ENCODE results near the gene ANKRD40CL. TPM values are rescaled to one million over a fixed set of nuclear protein-coding genes. Genes with fewer than 3 reads are reported as not detected.
A peak's percentile ranks its signal among the peaks of the same experiment; 100 is the strongest.

ANKRD40CL gene
- total RNA-seq, 1 donor from 2014 or later = not detected

DNA sequence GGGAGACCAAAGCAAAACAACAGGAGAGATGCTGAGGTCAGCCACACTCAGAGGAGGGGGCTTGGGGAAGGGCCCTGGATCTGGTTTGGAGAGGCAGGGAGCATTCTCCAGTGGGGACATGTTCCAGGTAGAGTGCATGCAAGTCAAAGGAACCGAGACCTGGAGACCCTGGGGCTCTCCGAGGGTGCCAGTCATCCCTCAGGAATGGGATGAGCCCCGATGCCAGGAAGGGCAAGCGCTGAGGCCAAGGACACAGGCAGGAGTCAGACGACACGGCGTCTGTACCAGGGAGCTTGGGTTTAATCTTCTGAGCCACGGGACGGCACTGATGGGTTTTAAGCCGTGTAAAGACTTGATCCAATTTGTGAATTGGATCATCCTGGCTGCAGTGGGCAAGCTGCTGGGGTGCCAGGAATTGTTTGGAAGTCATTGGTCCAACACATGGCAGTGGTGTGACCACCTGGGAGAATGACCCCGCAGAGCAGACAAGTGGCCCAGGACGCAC lies 32.9 kb upstream of the ANKRD40CL start:
- no peak for DNase-seq (ENCODE audit: low spot score)
- Mint-ChIP-seq H3K4me1 (ENCODE audit: low read depth) (no peaks in the 10 kb centered on the region), H3K27me3 (ENCODE audit: low read depth) (no peaks in the 10 kb centered on the region), H3K4me3 (ENCODE audit: low read depth) (no peak overlapping the region), H3K9me3 (no peaks in the 10 kb centered on the region), H3K27ac (no peak overlapping the region), H3K36me3 (ENCODE audit: low read depth) (no peaks in the 10 kb centered on the region)
- intact Hi-C loops (cut with micrococcal nuclease) = no loop called here

DNA sequence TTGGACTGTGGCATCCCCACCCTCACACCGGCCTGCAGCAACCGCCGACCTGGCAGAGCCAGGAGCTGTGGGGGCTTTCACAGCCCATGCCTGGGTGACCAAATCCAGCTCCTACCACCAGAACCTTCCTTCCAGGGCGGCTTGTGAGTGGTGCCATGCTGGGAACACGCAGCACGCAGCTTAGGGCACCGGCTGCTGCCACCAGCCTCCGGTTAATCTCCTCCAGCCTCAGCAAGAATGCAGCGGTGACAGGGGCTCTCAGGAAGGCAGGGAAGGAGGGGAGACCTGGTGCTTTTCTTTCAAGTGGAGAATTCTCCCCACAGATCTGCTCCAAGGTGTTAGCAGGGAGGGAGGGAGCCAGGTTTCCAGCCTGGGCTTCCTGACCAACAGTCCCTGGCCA lies 32.3 kb upstream of the ANKRD40CL start:
- no peaks in the 10 kb centered on the region for H3K27me3 Mint-ChIP-seq (ENCODE audit: low read depth)
- intact Hi-C loops (cut with micrococcal nuclease) = no loop called here
- H3K4me1 Mint-ChIP-seq (ENCODE audit: low read depth) = no peaks in the 10 kb centered on the region
- no peak overlapping the region for H3K27ac Mint-ChIP-seq
- no peak overlapping the region for H3K4me3 Mint-ChIP-seq (ENCODE audit: low read depth)
- no peak for DNase-seq (ENCODE audit: low spot score)
- no peaks in the 10 kb centered on the region for H3K36me3 Mint-ChIP-seq (ENCODE audit: low read depth)
- H3K9me3 Mint-ChIP-seq = no peaks in the 10 kb centered on the region

DNA sequence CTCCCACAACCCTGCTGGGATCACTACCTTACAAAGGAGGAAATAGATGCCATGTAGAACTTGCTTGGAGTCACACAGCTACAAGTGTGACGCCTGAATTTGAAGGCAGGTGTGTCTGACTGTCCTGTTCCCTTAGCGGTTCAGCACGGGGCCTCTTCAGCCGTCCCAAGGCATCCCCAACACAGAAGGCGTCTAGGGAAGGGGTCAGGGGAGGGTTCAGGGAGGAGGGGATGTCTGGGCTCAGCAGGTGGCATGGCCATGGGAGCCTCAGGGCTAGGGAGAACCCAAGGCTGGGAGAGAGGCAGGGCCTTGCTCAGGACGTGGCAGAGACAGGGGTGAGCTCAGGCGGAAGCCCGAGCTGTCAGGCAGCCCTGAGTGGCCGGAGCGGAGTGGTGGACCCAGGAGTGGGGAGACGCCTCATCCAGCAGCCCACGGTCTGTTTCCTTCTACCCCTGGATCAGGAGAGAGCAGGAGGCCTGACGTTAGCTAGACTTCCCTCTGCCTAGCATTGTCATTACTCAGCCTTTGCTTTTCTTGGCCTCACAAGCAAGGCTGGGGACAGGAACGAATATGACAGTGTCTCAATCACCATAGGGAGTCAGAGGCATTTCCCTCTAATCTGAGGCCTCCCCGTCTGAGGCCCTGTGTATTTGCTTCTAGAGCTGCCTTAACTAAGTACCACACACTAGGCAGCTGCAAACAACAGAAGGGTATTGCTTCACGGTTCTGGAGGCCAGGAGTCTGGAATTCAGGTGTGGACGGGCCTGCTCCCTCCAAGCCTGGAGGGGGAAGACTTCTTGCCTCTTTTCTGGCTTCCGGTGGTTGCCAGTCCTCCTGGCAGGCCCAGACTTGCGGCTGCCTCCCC lies 31.3 kb upstream of the ANKRD40CL start:
- no peak overlapping the region for H3K27ac Mint-ChIP-seq
- no peak overlapping the region for H3K4me3 Mint-ChIP-seq (ENCODE audit: low read depth)
- intact Hi-C loops (cut with micrococcal nuclease) = no loop called here
- no peaks in the 10 kb centered on the region for H3K9me3 Mint-ChIP-seq
- no peaks in the 10 kb centered on the region for H3K4me1 Mint-ChIP-seq (ENCODE audit: low read depth)
- no peaks in the 10 kb centered on the region for H3K27me3 Mint-ChIP-seq (ENCODE audit: low read depth)
- H3K36me3 Mint-ChIP-seq (ENCODE audit: low read depth) = no peaks in the 10 kb centered on the region
- no peak for DNase-seq (ENCODE audit: low spot score)

DNA sequence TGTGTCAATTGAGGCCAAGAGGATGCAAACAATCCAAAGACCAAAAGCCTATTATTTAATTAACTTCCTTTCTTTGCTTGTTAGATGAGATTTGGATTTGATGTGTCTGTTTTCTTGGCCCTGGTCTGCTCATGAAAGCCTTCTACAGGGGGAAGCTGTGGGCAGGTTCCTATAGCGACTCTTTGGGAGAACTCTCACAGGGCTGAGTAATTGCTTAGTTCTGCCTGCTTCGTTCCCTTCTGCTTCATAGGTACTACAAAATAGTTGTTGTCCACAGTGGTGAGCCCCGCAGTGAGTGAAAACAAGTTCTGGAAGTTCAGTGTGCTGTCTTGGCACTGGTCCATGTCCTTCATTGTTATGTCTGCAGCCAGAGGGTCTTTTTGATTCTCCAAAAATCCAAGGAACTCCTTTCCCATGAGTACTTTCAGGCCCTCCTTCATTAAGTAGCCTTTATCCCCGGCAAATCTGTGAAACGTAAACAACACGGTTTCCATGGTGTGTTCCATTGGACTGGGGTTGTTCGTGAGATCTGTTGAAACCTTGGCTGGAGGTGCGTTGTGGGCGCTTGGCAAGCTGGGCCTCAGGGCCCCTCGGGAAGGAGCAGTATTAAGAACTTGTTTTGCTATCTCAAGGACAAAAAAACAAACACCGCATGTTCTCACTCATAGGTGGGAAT lies 30.0 kb upstream of the ANKRD40CL start:
- H3K9me3 Mint-ChIP-seq = no peaks in the 10 kb centered on the region
- no peak overlapping the region for H3K4me3 Mint-ChIP-seq (ENCODE audit: low read depth)
- no peak overlapping the region for H3K27ac Mint-ChIP-seq
- H3K36me3 Mint-ChIP-seq (ENCODE audit: low read depth) = no peaks in the 10 kb centered on the region
- no peak for DNase-seq (ENCODE audit: low spot score)
- H3K4me1 Mint-ChIP-seq (ENCODE audit: low read depth) = no peaks in the 10 kb centered on the region
- no peaks in the 10 kb centered on the region for H3K27me3 Mint-ChIP-seq (ENCODE audit: low read depth)
- intact Hi-C loops (cut with micrococcal nuclease) = no loop called here

DNA sequence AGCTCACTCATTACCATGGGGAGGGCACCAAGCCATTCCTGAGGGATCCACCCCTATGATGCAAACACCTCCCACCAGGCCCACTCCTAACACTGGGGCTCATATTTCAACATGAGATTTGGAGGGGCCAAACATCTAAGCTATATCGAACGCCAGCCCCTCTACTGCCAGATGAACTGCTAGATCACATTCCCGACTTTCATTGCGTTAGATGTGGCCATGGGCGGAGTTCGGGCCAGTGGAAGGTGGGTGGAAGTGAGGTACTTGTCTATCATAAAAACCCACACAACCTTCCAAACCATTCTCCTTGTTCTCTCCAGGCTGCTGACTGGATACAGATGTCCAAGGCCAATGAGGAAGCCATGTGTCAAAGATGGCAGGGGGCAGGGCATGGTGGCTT lies 27.0 kb upstream of the ANKRD40CL start:
- Mint-ChIP-seq H3K4me1 (ENCODE audit: low read depth) (no peaks in the 10 kb centered on the region), H3K36me3 (ENCODE audit: low read depth) (no peaks in the 10 kb centered on the region), H3K27me3 (ENCODE audit: low read depth) (peaks cover 12% of the 10 kb centered on the region), H3K9me3 (no peaks in the 10 kb centered on the region), H3K27ac (no peak overlapping the region), H3K4me3 (ENCODE audit: low read depth) (no peak overlapping the region)
- intact Hi-C loops (cut with micrococcal nuclease) = no loop called here
- DNase-seq (ENCODE audit: low spot score) = no peak

DNA sequence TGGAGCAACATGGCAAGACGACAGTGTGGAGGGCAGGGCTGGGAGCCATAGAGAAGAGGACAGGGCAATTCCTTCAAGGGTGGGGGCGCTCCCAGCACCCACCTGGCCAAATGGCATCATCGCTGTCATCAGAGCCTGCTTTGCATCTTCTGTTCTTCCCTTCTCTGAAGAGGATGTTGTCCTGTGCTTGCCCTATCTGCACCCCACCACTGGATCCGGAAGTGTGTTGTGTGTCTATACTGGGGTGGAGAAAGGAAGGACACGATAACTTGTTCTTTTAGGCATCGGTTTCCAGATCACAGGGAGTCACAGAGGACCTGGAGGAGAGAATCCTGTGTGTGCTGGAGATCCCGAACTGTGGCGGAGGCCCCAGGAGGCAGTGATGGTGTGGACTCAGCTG lies 25.7 kb upstream of the ANKRD40CL start:
- Mint-ChIP-seq H3K4me3 (ENCODE audit: low read depth) (no peak overlapping the region), H3K27me3 (ENCODE audit: low read depth) (peaks cover 18% of the 10 kb centered on the region), H3K36me3 (ENCODE audit: low read depth) (no peaks in the 10 kb centered on the region), H3K9me3 (no peaks in the 10 kb centered on the region), H3K27ac (no peak overlapping the region), H3K4me1 (ENCODE audit: low read depth) (no peaks in the 10 kb centered on the region)
- intact Hi-C loops (cut with micrococcal nuclease) = no loop called here
- no peak for DNase-seq (ENCODE audit: low spot score)

DNA sequence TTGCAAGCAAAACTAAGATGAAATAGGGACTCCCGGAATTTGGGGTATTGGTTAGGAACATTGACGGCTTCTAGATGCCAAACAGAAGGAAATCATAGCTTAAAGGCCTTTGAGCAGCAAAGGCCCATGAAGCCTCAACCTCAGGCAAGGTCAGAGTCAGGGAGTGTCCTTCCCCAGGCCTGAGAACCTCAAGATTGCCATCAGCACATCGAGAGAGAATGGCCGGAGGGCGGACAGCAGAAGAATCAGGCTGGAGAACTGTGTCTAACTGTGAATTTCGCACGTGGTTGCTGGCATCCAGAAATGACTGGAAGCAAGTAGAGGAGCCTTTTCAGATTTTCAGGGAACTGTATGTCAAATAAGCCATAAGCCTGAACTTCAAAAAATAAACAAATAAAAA lies 24.8 kb upstream of the ANKRD40CL start:
- Mint-ChIP-seq H3K27me3 (ENCODE audit: low read depth) (peaks cover 21% of the 10 kb centered on the region), H3K27ac (no peak overlapping the region), H3K4me1 (ENCODE audit: low read depth) (no peaks in the 10 kb centered on the region), H3K36me3 (ENCODE audit: low read depth) (no peaks in the 10 kb centered on the region), H3K4me3 (ENCODE audit: low read depth) (no peak overlapping the region), H3K9me3 (no peaks in the 10 kb centered on the region)
- DNase-seq (ENCODE audit: low spot score) = no peak
- intact Hi-C loops (cut with micrococcal nuclease) = no loop called here

DNA sequence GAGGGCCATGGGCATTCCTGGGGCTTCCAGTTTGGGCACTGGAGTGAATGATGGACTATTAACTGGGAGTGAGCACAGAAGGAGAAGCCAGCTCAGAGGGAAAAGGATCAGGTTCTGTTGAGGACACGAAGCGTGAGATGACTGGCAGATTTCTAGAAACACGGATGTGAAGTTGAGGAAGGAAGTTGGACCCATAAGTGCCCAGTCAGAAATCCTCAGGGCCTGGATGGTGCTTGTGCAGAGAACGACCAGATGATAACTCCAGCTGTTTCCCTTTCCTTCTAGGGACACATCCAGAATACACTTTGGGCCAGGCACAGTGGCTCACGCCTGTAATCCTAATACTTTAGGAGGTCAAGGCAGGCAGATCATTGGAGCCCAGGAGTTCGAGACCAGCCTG lies 23.3 kb upstream of the ANKRD40CL start:
- DNase-seq (ENCODE audit: low spot score) = no peak
- no peaks in the 10 kb centered on the region for H3K4me1 Mint-ChIP-seq (ENCODE audit: low read depth)
- no peak overlapping the region for H3K4me3 Mint-ChIP-seq (ENCODE audit: low read depth)
- no peaks in the 10 kb centered on the region for H3K9me3 Mint-ChIP-seq
- peaks cover 28% of the 10 kb centered on the region for H3K27me3 Mint-ChIP-seq (ENCODE audit: low read depth)
- H3K27ac Mint-ChIP-seq = no peak overlapping the region
- intact Hi-C loops (cut with micrococcal nuclease) = no loop called here
- H3K36me3 Mint-ChIP-seq (ENCODE audit: low read depth) = no peaks in the 10 kb centered on the region

DNA sequence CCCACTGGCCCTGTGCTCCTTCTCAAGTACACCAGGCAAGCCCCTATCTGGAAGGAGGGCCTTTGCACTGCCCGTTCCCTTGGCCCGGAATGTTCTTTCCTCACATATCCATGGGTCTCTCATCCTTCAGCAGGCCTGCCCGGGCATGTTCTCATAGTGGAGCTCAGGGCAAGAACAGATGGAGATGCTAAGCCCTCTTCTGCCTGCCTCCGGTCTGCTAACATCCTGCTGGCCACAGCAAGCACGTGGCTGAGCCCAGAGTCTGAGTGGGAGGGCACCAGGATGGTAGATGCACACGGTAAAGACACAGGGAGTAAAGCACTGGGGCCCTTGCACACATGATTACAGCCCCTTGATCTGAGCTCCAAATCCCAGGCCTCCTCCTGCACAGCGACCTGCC lies 19.8 kb upstream of the ANKRD40CL start:
- Mint-ChIP-seq H3K9me3 (no peaks in the 10 kb centered on the region), H3K27me3 (ENCODE audit: low read depth) (peaks cover 47% of the 10 kb centered on the region), H3K4me1 (ENCODE audit: low read depth) (peaks cover 2% of the 10 kb centered on the region), H3K36me3 (ENCODE audit: low read depth) (no peaks in the 10 kb centered on the region), H3K27ac (no peak overlapping the region), H3K4me3 (ENCODE audit: low read depth) (no peak overlapping the region)
- intact Hi-C loops (cut with micrococcal nuclease) = no loop called here
- DNase-seq (ENCODE audit: low spot score) = no peak

DNA sequence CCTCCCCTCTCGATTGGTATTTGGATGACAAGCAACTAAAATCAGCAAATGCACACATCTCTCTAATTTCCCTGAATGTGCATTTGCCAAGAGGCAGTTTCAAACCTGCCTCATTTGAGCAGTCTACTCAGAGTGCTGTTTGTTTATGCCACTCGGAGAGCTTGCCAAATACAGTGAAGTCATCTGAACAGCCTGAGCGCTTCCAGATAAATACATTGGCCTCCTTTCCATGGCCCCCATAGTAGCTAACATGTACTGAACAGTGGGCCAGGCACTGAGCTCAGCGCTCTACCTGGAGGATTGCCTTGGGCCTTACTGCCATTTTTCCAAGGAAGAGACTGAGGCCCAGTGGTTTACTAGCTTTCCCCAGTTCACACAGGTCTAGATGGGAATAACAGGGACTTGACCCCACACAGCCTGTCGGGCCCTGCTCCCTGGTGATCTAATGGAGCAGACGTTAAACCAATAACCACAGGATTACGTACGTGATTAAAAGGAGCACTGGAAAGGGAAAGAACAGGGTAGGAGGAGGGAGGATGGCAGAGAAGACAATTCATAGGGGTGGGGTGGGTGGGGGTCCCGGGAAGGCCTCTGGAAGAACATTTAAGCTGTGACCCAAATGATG lies 18.7 kb upstream of the ANKRD40CL start:
- Mint-ChIP-seq H3K9me3 (no peaks in the 10 kb centered on the region), H3K27me3 (ENCODE audit: low read depth) (peaks cover 49% of the 10 kb centered on the region), H3K4me3 (ENCODE audit: low read depth) (no peak overlapping the region), H3K27ac (no peak overlapping the region), H3K4me1 (ENCODE audit: low read depth) (peaks cover 3% of the 10 kb centered on the region), H3K36me3 (ENCODE audit: low read depth) (no peaks in the 10 kb centered on the region)
- intact Hi-C loops (cut with micrococcal nuclease) = no loop called here
- no peak for DNase-seq (ENCODE audit: low spot score)

DNA sequence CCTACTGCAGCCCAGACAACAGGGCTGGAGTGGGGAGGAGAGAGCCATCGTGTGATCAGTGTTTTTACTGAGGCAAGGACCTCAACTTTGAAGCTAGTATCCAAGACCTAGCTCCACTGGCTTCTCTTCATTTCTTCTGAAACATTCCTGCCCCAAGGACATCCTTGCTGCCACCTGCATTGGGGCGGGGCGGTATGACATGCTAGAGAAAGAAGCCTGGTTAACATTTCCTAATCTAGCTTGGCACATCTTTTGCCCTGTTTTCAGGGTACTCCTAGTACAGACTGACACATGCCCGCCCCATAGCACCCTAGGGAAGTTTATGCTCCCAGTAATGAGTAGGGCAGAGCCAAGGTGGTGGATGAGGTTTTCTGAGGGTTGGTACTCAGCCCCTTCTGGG lies 17.8 kb upstream of the ANKRD40CL start:
- Mint-ChIP-seq H3K9me3 (no peaks in the 10 kb centered on the region), H3K36me3 (ENCODE audit: low read depth) (no peaks in the 10 kb centered on the region), H3K27ac (no peak overlapping the region), H3K27me3 (ENCODE audit: low read depth) (peaks cover 48% of the 10 kb centered on the region), H3K4me1 (ENCODE audit: low read depth) (peaks cover 4% of the 10 kb centered on the region), H3K4me3 (ENCODE audit: low read depth) (no peak overlapping the region)
- no peak for DNase-seq (ENCODE audit: low spot score)
- intact Hi-C loops (cut with micrococcal nuclease) = no loop called here

DNA sequence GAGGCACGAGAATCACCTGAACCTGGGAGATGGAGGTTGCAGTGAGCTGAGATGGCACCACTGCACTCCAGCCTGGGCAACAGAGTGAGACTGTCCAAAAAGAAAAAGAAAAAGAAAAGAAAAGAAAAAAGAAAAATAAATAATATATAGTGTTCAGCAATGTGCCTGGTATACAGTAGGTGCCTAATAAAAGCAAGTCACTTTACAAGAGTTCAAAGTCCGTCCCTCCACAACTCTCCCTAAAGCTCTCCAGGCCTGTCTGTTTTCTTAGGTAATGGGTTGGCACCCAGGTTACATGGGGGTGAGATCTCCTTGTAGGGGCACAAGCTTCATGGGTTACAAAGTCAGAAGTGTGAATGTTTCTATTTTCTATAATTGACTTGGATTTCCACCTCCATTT lies 16.6 kb upstream of the ANKRD40CL start:
- intact Hi-C loops (cut with micrococcal nuclease) = loop anchor here (1.0 to 2.0 kb wide), 3 partner anchors 58 to 237 kb away; partner anchors contain the start of gene SPATA20
- Mint-ChIP-seq H3K27me3 (ENCODE audit: low read depth) (peaks cover 55% of the 10 kb centered on the region), H3K36me3 (ENCODE audit: low read depth) (no peaks in the 10 kb centered on the region), H3K9me3 (no peaks in the 10 kb centered on the region), H3K4me1 (ENCODE audit: low read depth) (peaks cover 15% of the 10 kb centered on the region), H3K27ac (no peak overlapping the region), H3K4me3 (ENCODE audit: low read depth) (no peak overlapping the region)
- DNase-seq (ENCODE audit: low spot score) = no peak

DNA sequence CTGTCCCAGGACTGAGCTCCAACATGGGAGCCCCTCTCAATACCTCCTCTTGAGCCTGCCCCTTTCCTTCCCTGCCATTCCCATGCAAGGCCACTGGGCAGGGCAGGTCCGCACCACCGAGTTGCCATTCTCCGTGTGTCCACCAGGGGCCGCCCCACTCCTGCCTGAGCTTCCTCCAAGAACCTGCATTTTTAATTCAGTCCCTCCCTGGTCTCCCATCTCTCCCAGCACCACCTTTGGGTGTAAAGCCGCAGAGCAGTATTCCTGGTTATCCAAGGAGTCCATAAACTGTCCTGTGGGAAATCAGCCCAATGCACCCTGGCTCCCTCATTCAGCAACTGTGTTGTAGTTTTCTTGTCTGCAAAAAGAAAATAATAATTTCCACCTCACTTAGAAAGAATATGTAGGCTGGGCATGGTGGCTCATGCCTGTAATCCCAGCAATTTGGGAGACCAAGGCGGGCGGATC lies 15.9 kb upstream of the ANKRD40CL start:
- Mint-ChIP-seq H3K9me3 (no peaks in the 10 kb centered on the region), H3K27ac (no peak overlapping the region), H3K4me1 (ENCODE audit: low read depth) (peaks cover 19% of the 10 kb centered on the region), H3K4me3 (ENCODE audit: low read depth) (no peak overlapping the region), H3K36me3 (ENCODE audit: low read depth) (no peaks in the 10 kb centered on the region), H3K27me3 (ENCODE audit: low read depth) (peaks cover 58% of the 10 kb centered on the region)
- DNase-seq (ENCODE audit: low spot score) = peak; percentile 75
- intact Hi-C loops (cut with micrococcal nuclease) = loop anchor here (1.0 to 2.0 kb wide), 3 partner anchors 59 to 236 kb away; partner anchors contain the start of gene SPATA20
